Parietal lobe (tissue), 2 donors: ENCODE data around the gene CHST11. TPM values are rescaled to one million over a fixed set of nuclear protein-coding genes. Genes with fewer than 3 reads are reported as not detected.

Experiments
- small RNA-seq: library from RNA; depleted of rRNA; stranded (forward); fragments of <200 nt; gene quantifications from one replicate; pipeline ENCODE3, GENCODE V24; 2014; ENCODE audit warnings: low replicate concordance
- total RNA-seq: library from RNA; depleted of rRNA; stranded (reverse); fragments of >200 nt; gene quantifications from one replicate; pipeline ENCODE4 v1.2.3, GENCODE V29; 2014

CHST11 gene
- 35.4 TPM for total RNA-seq

DNA sequence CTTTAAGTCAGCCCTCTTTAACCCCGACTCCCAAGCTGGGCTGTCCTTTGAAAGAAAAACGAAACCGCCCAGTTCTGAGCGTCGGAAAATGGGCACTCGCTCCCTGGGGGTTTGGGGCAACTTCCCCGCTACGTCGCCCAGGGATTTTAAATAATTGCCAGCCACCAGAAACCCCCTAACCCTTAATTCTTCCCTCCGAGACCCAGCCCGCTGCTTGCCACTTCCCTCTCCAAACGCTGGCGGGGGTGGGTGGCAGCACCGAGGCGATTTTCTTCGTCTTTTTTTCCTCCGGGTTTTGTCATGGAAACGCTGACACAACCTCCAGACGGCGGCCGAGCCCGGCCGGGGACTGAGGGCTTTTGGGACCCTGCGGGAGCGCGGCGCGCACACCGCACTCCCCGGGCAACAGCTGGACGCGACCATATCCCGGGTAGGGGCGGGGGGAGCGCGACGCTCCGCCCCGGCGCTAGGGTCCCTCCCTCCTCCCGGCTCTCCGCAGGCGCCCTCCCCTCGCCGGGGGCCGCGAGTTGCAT, at the start of gene CHST11:
Gene CHST11 (plus strand): TSS at position 532 of the 533 bp plus-strand sequence.

Small RNA genes lying within 50 kb of the gene (small RNA-seq; reads per million reads assigned to genes)
- 0.15 reads per million for gene MIR3922

Other genes with a start within 250 kb of the CHST11 start
- 89.2 TPM for gene TXNRD1, start 241.2 kb upstream of the CHST11 start, total RNA-seq
- 16.6 TPM for gene EID3, start 153.2 kb upstream of the CHST11 start, total RNA-seq